Measurements from ENCODE around the gene RAD51D.

DNA sequence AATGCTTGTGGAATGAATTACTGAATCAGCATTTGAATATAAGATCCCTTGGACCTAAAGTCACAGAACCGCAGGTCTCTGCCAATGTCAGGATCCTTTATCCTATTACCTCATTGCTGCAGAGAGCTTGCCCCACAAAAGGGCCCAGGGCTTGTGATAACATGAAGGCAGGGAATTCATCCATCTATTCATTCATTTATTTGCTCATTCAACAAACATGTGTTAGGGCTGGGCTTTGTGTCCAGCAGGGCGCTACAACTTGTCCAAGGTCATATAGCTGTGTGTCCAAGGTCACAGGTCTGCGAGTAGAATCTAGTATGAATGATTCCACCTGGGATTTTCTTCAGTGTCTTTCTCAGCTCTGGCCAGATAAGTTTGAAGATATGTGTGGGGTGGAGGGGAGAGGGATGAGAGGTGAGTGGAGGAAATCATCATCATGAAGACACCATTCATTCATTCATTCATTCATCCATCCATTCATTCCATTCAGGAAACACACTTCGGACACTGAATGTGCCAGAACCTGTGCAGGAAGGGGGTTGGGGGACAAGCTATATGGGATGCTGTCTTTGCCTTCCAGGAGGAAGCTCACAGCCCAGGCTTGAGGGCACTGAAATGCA, 26.7 kb upstream of the RAD51D start:
- TF ChIP-seq, protein P1, sequence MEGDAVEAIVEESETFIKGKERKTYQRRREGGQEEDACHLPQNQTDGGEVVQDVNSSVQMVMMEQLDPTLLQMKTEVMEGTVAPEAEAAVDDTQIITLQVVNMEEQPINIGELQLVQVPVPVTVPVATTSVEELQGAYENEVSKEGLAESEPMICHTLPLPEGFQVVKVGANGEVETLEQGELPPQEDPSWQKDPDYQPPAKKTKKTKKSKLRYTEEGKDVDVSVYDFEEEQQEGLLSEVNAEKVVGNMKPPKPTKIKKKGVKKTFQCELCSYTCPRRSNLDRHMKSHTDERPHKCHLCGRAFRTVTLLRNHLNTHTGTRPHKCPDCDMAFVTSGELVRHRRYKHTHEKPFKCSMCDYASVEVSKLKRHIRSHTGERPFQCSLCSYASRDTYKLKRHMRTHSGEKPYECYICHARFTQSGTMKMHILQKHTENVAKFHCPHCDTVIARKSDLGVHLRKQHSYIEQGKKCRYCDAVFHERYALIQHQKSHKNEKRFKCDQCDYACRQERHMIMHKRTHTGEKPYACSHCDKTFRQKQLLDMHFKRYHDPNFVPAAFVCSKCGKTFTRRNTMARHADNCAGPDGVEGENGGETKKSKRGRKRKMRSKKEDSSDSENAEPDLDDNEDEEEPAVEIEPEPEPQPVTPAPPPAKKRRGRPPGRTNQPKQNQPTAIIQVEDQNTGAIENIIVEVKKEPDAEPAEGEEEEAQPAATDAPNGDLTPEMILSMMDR (IDR thresholded peaks at IDR 0.05; ENCODE audit: poor library complexity, severe bottlenecking), result no peak
- TF ChIP-seq MXI1 (conservative IDR thresholded peaks at IDR 0.05; ENCODE audit: poor library complexity, severe bottlenecking), result no peak

All from neural cell (in vitro differentiated cells).